Brain microvascular endothelial cell (primary cell): ENCODE measurements around the gene PDHA2.

Source experiments
- DNase-seq: peaks from one replicate; pipeline ENCODE4 v3.0.0-alpha.2; 2020
- H3K27ac ChIP-seq: fragments of 250-450 bp; sonication (Bioruptor Pico); 2 replicates; pipeline ENCODE4 v1.5.1; 2020; ENCODE audit warnings: mild to moderate bottlenecking, moderate library complexity
- H3K27me3 ChIP-seq: fragments of 250-450 bp; sonication (Bioruptor Pico); replicated peaks from 2 replicates; pipeline ENCODE4 v1.5.1; 2020; ENCODE audit warnings: mild to moderate bottlenecking
- H3K36me3 ChIP-seq: fragments of 250-450 bp; sonication (Bioruptor Pico); replicated peaks from 2 replicates; pipeline ENCODE4 v1.5.1; 2020; ENCODE audit warnings: mild to moderate bottlenecking
- H3K4me3 ChIP-seq: 2 replicates; pipeline ENCODE4 v1.5.1; 2011; ENCODE audit warnings: low read depth, mild to moderate bottlenecking, control low read depth, low read length, moderate library complexity
- in situ Hi-C: cut with HindIII; loops from 2 replicates; pipeline ENCODE4 v1.10.0; 2017; ENCODE audit warnings: low sequenced_read_pairs, low pct_ligation_motif_present
- TF ChIP-seq, protein P1 (sequence below): IDR thresholded peaks from 2 replicates; pipeline ENCODE4 v1.5.1; 2011; ENCODE audit warnings: low read depth, mild to moderate bottlenecking, moderate library complexity, low read length, control low read depth, inconsistent platforms; ENCODE audit errors: missing control alignments

The PDHA2 gene

DNA sequence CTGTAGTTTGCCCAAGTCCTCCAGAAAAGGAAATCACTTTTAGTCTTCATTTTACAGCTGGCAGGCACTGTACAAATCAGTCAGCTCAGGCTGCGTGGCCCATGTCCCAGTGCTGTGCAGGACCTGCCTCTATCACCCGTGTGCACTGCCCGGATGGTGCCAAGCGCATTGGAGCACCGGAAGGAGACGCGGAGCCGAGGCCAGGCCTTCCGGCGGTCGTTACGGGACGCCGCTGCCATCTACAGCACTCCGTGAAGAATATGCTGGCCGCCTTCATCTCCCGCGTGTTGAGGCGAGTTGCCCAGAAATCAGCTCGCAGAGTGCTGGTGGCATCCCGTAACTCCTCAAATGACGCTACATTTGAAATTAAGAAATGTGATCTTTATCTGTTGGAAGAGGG, at the start of gene PDHA2:
Gene PDHA2 (plus strand): TSS at position 203 of the 400 bp plus-strand sequence. CDS start 58 bp downstream, at position 261.
- DNase-seq, result no peak
- TF ChIP-seq, protein P1, sequence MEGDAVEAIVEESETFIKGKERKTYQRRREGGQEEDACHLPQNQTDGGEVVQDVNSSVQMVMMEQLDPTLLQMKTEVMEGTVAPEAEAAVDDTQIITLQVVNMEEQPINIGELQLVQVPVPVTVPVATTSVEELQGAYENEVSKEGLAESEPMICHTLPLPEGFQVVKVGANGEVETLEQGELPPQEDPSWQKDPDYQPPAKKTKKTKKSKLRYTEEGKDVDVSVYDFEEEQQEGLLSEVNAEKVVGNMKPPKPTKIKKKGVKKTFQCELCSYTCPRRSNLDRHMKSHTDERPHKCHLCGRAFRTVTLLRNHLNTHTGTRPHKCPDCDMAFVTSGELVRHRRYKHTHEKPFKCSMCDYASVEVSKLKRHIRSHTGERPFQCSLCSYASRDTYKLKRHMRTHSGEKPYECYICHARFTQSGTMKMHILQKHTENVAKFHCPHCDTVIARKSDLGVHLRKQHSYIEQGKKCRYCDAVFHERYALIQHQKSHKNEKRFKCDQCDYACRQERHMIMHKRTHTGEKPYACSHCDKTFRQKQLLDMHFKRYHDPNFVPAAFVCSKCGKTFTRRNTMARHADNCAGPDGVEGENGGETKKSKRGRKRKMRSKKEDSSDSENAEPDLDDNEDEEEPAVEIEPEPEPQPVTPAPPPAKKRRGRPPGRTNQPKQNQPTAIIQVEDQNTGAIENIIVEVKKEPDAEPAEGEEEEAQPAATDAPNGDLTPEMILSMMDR, result no peak
- no peaks in the 10 kb centered on the region for H3K27me3 ChIP-seq
- no peak within 1 kb of the TSS for H3K27ac ChIP-seq
- H3K36me3 ChIP-seq, result no peaks in the 10 kb centered on the region
- no peak within 1 kb of the TSS for H3K4me3 ChIP-seq
- in situ Hi-C loops, result no loop called here

DNA sequence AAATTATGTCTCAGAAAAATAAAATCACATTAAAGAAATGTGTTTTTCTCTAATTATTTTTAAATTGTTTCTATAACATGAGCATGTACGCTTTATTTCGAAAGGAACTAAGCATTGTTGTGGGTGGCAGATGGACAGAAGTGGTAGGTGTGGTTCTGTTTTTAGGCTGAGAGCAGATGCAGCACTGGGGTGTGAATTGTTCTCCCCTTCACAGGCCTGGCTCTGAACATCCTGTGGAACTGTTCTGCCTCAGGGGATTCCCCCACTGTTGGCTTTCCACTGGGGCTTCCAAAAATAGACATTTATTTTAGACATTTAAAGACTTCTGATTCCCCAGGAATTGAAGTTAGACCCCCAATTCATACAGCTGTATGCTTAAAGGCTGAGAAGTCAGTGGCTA, 41.9 kb upstream of the PDHA2 start:
- no peak overlapping the region for H3K4me3 ChIP-seq
- no peaks in the 10 kb centered on the region for H3K27me3 ChIP-seq
- H3K27ac ChIP-seq, result no peak overlapping the region
- TF ChIP-seq, protein P1, result no peak
- in situ Hi-C loops, result no loop called here
- no peak for DNase-seq
- H3K36me3 ChIP-seq, result no peaks in the 10 kb centered on the region

DNA sequence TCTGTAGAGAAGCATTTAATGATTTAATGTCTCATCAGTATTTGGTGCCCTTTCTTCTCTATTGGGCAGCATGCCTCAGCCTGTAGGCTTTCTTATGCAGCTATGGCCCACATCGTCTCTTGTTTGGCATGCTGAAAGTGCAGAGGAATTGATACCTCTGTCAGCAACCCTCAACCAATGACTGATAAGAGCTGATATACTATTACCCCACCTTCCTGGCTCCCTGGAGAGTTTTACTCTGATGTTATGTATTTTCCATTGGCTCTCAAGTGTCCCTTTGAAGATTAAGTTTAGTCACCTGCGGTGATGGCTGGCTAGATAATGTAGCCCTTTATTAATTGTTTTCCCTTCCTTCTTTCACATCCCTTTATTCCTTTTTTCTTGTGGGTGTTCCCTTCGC, 41.2 kb upstream of the PDHA2 start:
- in situ Hi-C loops, result no loop called here
- no peak overlapping the region for H3K27ac ChIP-seq

DNA sequence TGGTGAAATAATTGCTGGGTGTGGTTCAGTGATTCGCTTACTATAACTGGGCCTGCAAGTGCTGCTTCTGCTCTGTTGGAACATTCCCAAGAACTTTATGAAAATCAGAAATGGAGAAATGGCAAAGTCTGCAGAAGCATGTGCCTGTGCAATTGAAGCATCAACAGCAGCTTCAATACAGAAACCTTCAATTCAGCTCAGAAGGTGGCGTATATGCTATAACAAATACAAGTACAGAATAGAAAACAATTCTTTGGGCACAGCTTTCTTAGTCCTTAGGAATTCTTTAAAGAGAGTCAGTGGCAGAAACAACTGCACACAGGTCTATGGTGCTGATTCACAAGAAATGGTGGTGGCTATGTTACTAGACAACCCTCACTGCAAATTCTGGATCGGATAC, 18.0 kb upstream of the PDHA2 start:
- Histone ChIP-seq H3K36me3 (no peaks in the 10 kb centered on the region), H3K27me3 (no peaks in the 10 kb centered on the region), H3K27ac (no peak overlapping the region), H3K4me3 (no peak overlapping the region)
- DNase-seq, result no peak
- in situ Hi-C loops, result no loop called here
- TF ChIP-seq, protein P1, result no peak

More for the DNA sequence above, 41.2 kb upstream of the PDHA2 start:
- DNase-seq, result no peak
- H3K36me3 ChIP-seq, result no peaks in the 10 kb centered on the region
- no peaks in the 10 kb centered on the region for H3K27me3 ChIP-seq
- no peak overlapping the region for H3K4me3 ChIP-seq
- TF ChIP-seq, protein P1, result no peak

DNA sequence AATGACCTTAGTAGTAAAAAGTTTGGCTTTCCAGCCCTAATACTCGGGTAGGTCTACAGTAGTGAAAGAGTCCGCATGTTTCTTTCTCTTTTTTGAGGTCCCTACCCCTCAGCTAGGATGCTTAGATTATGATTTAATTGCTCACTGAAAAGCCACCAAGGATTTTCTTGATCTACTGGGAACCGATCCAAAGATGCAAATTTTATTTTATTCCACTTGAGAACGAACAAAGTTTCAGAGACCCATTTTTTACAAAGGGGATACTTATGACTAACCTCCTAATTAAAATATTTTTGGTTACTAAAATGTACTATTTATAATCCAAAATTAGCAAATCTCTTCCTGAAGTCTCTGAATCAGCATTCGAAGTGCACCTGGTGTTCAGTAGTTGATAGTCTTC, 14.3 kb upstream of the PDHA2 start:
- DNase-seq, result no peak
- H3K27me3 ChIP-seq, result no peaks in the 10 kb centered on the region
- H3K4me3 ChIP-seq, result no peak overlapping the region
- TF ChIP-seq, protein P1, result no peak
- H3K27ac ChIP-seq, result no peak overlapping the region
- no peaks in the 10 kb centered on the region for H3K36me3 ChIP-seq
- in situ Hi-C loops, result no loop called here

DNA sequence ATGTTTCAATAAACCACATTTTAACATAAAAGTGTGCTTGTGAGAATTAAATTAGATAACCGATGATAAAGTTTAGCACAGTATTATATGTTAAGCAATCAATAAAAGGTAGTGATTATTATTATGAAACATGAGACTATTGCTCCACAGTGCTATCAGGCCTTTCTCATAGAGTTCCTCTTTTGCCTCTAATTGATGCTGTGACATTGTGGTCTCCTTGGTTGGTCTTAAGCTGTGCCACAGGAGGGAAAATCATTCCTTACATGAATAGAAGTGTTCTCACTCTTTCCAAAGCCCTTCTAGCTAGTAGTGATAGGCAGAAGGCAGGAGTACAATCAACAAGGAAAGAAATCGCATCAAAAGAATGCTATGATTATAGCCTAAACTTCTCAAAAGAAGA, 9.2 kb upstream of the PDHA2 start:
- no peaks in the 10 kb centered on the region for H3K36me3 ChIP-seq
- H3K27ac ChIP-seq, result no peak overlapping the region
- no peak overlapping the region for H3K4me3 ChIP-seq
- TF ChIP-seq, protein P1, result no peak
- in situ Hi-C loops, result no loop called here
- no peak for DNase-seq
- H3K27me3 ChIP-seq, result no peaks in the 10 kb centered on the region
